Heart left ventricle (tissue), 13 donors: Measurements from ENCODE around the gene SETBP1.

Experiments used
- CTCF ChIP-seq, 12 donors: fragments of 200-600 bp; sonication (generic) in 4 of 12; IDR thresholded peaks; one replicate each; pipeline versions ENCODE4 v1.5.0 to v1.8.0; 2018 to 2022; ENCODE audit warnings: antibody characterized with exemption in 12 of 12, mild to moderate bottlenecking in 5 of 12
- POLR2A ChIP-seq, 2 donors: fragments of 450-650 bp; IDR thresholded peaks; one replicate each; pipeline ENCODE4 v1.6.1; 2017; ENCODE audit warnings: antibody characterized with exemption in 2 of 2, mild to moderate bottlenecking in 2 of 2, moderate library complexity in 2 of 2
- donor health status: ischemic (EF 13 %, LVEDD 7.1; RV severe dilation, severe dysfunction).
- donor health status: DM: no; HTN: yes; CAD: no.
- donor health status: DM: no; HTN: no; CAD: no.
- donor health status: ischemic (EF 25% LVEDD 6.9; RV normal size, moderate dysfunction).
- donor health status: ischemic (EF 25% LVEDD 5.7; RV mildly dilated, moderate dysfunction).
- donor health status: ischemic (EF 35%, LVEDD 5.7; RV mildly dilated, moderate dysfunction).
- donor health status: nonischemic (EF 11% LVEDD 7.7; RV severe dilation, severe dysfunction).
- donor health status: DM: yes; HTN: yes; CAD: no.
- donor health status: PGD.
- donor health status: ischemic (EF 29% LVEDD 5.4; RV normal size, mild dysfunction).
- donor health status: nonischemic (EF 23%, LVEDD 6.1; RV moderate dilation, normal function).

GRCh38 chr18:44996261-44996660 lies 315.6 kb downstream of the SETBP1 start:
- TF ChIP-seq CTCF (IDR thresholded peaks at IDR 0.05) (no peak), POLR2A (IDR thresholded peaks at IDR 0.05) (no peak)
